ENCODE data around the gene FOSL2. TPM values are rescaled to one million over a fixed set of nuclear protein-coding genes. Genes with fewer than 3 reads are reported as not detected.

The FOSL2 gene
- total and polyA plus RNA-seq, 7 donors, result 20.1 to 278 (median 74.7) TPM

- no peak for TF ChIP-seq CTCF (IDR thresholded peaks at IDR 0.05)
- ATAC-seq (peak in 3 of 4 donors; percentile 7 to 23 (median 18)), DNase-seq (peak; percentile 46 to 78)
- Histone ChIP-seq H3K36me3 (ENCODE audit: insufficient read depth in 1 of 2, low read depth in 1 of 2) (peaks cover 24 to 100% of the 10 kb centered on the region in 2 donors), H3K9me3 (no peaks in the 10 kb centered on the region), H3K4me1 (peaks cover 41% of the 10 kb centered on the region), H3K27ac (peak overlapping the region; percentile 56), H3K27me3 (ENCODE audit: insufficient read depth in 3 of 3, low read length in 2 of 3) (no peaks in the 10 kb centered on the region), H3K4me3 (no peak overlapping the region)
- 84 to 89% (median 85%) methylated on average over 16 of the region's 16 CpGs for WGBS, 3 donors
- intact Hi-C loops (cut with DNase I), result no loop called here
These were observed 13.8 kb downstream of the FOSL2 start for GRCh38 chr2:28406276-28407096.

- DNase-seq (peak in 1 of 2 donors; percentile 54), ATAC-seq (no peak)
- Histone ChIP-seq H3K4me3 (no peak overlapping the region), H3K27me3 (ENCODE audit: insufficient read depth in 3 of 3, low read length in 2 of 3) (no peaks in the 10 kb centered on the region), H3K27ac (peak overlapping the region; percentile 56), H3K36me3 (ENCODE audit: insufficient read depth in 1 of 2, low read depth in 1 of 2) (peaks cover 29 to 100% of the 10 kb centered on the region in 2 donors), H3K4me1 (peaks cover 41% of the 10 kb centered on the region), H3K9me3 (no peaks in the 10 kb centered on the region)
- 78 to 87% (median 81%) methylated on average over 8 of the region's 8 CpGs for WGBS, 3 donors
- TF ChIP-seq CTCF (IDR thresholded peaks at IDR 0.05), result no peak
- intact Hi-C loops (cut with DNase I), result no loop called here
These were observed 14.7 kb downstream of the FOSL2 start for GRCh38 chr2:28407131-28407975.

- H3K27ac ChIP-seq, result peak overlapping the region; percentile 44
- TF ChIP-seq CTCF (IDR thresholded peaks at IDR 0.05), result no peak
- no peak for ATAC-seq
- DNase-seq, result peak in 1 of 2 donors; percentile 49
- H3K4me3 ChIP-seq, result no peak overlapping the region
- intact Hi-C loops (cut with DNase I), result no loop called here
- peaks cover 30 to 100% of the 10 kb centered on the region in 2 donors for H3K36me3 ChIP-seq (ENCODE audit: insufficient read depth in 1 of 2, low read depth in 1 of 2)
- peaks cover 41% of the 10 kb centered on the region for H3K4me1 ChIP-seq
- H3K9me3 ChIP-seq, result no peaks in the 10 kb centered on the region
- H3K27me3 ChIP-seq (ENCODE audit: insufficient read depth in 3 of 3, low read length in 2 of 3), result no peaks in the 10 kb centered on the region
- WGBS, 3 donors, result 70 to 82% (median 74%) methylated on average over 5 of the region's 5 CpGs
These were observed 15.5 kb downstream of the FOSL2 start for GRCh38 chr2:28407976-28408690.

GRCh38 chr2:28408764-28409599 lies 16.3 kb downstream of the FOSL2 start:
- no peak for TF ChIP-seq CTCF (IDR thresholded peaks at IDR 0.05)
- H3K4me1 ChIP-seq, result peaks cover 39% of the 10 kb centered on the region
- no peak overlapping the region for H3K4me3 ChIP-seq
- WGBS, 3 donors, result 85 to 87% (median 86%) methylated on average over 26 of the region's 26 CpGs
- DNase-seq (peak in 1 of 2 donors; percentile 46), ATAC-seq (peak in 3 of 4 donors; percentile 1 to 9 (median 4))
- H3K27me3 ChIP-seq (ENCODE audit: insufficient read depth in 3 of 3, low read length in 2 of 3), result no peaks in the 10 kb centered on the region
- intact Hi-C loops (cut with DNase I), result no loop called here
- H3K9me3 ChIP-seq, result no peaks in the 10 kb centered on the region
- peaks cover 34 to 100% of the 10 kb centered on the region in 2 donors for H3K36me3 ChIP-seq (ENCODE audit: insufficient read depth in 1 of 2, low read depth in 1 of 2)
- peak overlapping the region; percentile 44 for H3K27ac ChIP-seq
